Measurements from ENCODE around the gene FOXRED2.
A peak's percentile ranks its signal among the peaks of the same experiment; 100 is the strongest.

The FOXRED2 gene

DNA sequence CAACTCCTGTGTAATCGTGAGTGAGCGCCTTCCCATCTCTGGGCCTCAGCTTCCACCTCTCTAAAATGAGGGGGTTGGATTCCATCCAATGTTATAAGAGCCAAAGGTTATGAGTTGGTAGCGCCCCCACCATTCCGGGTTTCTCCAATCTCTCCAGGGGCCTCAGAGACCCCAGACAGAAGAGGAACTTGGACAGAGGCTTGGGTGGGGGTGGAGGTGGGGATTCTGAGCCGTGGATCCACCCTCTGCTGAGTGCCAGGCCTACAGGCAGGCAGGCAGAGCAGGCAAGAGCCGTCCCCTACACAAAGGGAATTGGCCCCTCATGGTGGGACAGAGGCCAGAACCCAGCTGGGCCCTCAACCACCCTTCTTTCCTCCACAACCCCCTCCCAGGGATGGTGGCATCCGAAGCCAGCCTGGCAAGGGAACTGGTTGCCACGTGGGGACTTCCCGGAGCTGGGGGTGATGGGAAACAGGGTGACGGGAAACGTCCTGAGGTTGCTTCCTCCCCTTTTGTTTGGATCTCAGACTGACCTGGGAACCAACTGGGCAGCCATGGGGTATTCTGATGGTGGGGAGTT is 57.2 kb downstream of the FOXRED2 start:
- no peak for DNase-seq (ENCODE audit: low read depth)
- no peak overlapping the region for H3K4me3 ChIP-seq (ENCODE audit: control insufficient read depth, low read depth, low read length)
- TF ChIP-seq, protein P1, sequence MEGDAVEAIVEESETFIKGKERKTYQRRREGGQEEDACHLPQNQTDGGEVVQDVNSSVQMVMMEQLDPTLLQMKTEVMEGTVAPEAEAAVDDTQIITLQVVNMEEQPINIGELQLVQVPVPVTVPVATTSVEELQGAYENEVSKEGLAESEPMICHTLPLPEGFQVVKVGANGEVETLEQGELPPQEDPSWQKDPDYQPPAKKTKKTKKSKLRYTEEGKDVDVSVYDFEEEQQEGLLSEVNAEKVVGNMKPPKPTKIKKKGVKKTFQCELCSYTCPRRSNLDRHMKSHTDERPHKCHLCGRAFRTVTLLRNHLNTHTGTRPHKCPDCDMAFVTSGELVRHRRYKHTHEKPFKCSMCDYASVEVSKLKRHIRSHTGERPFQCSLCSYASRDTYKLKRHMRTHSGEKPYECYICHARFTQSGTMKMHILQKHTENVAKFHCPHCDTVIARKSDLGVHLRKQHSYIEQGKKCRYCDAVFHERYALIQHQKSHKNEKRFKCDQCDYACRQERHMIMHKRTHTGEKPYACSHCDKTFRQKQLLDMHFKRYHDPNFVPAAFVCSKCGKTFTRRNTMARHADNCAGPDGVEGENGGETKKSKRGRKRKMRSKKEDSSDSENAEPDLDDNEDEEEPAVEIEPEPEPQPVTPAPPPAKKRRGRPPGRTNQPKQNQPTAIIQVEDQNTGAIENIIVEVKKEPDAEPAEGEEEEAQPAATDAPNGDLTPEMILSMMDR (IDR thresholded peaks at IDR 0.05; ENCODE audit: control insufficient read depth, insufficient read depth, low read depth, low read length, missing control alignments): no peak

DNA sequence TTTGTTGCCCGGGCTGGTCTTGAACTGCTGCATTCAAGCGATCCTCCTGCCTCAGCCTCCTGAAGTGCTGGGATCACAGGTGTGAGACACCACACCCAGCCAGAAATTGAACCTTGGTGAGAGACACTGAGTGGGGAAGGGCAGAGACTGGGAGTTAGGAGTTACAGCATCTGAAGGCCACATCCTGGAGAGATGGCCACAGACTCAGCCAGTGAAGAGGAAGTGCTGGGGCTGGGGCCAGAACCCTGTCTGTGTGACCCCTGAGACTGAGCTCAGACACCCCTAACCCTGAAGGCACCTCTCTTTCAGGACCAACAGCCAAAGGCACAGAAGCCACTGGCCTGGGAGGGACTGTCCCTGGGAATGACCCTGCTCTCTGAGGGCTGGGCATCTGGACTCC is 59.2 kb downstream of the FOXRED2 start:
- no peak for DNase-seq (ENCODE audit: low read depth)
- TF ChIP-seq, protein P1 (IDR thresholded peaks at IDR 0.05; ENCODE audit: control insufficient read depth, insufficient read depth, low read depth, low read length, missing control alignments): no peak
- no peak overlapping the region for H3K4me3 ChIP-seq (ENCODE audit: control insufficient read depth, low read depth, low read length)

DNA sequence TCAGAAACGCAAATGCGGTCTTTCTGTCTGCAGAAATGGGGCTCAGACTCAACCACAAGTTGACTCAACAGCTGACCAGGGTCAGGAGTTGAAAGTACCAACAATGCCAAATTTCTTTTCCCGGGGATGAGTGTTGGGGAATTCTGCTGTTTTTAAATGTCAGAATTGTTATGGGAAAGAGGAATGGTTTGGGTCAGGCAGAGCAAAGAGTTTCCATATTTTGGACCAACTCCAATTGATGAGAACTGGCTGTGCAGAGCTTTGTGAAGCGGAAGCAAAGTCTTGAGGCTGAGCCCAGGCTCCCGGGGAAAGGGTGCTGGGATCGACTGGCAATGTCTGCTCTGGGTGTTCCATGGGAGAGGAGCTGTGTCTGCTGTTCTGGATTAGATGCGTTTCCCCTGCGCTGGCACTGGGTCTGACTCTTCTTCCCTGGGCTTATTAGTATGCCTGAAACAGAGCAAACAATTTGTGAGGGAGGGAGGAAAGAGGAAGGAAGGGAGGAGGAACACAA is 61.6 kb downstream of the FOXRED2 start:
- no peak overlapping the region; the same call in 1 of the 2 replicates for H3K4me3 ChIP-seq (ENCODE audit: control insufficient read depth, low read depth, low read length)
- TF ChIP-seq, protein P1 (IDR thresholded peaks at IDR 0.05; ENCODE audit: control insufficient read depth, insufficient read depth, low read depth, low read length, missing control alignments): no peak
- peak; percentile 86 for DNase-seq (ENCODE audit: low read depth)

DNA sequence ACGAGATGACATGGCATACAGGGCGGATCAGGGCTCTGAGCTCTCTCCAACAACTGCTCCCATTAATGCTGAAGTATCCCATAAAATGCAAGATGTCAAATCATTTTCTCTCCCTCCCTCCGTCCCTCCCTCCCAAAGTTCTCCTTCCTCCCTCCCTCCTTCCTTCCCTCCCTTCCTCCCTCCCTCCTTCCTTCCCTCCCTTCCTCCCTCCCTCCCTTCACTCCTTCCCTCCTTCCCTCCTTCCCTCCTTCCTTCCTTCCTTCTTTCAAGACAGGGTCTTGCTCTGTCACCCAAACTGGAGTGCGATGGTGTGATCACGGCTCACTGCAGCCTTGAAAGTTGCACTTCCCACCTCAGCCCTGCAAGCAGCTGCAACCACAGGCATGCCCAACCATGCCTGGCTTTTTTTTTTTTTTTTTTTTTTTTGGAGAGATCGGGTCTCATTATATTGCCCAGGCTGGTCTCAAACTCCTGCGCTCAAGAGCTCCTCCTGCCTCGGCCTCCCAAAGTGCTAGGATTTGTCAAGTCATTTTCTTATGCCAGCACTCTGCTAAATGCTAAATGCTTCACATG is 63.6 kb downstream of the FOXRED2 start:
- TF ChIP-seq, protein P1 (IDR thresholded peaks at IDR 0.05; ENCODE audit: control insufficient read depth, insufficient read depth, low read depth, low read length, missing control alignments): no peak
- H3K4me3 ChIP-seq (ENCODE audit: control insufficient read depth, low read depth, low read length): no peak overlapping the region
- DNase-seq (ENCODE audit: low read depth): no peak

DNA sequence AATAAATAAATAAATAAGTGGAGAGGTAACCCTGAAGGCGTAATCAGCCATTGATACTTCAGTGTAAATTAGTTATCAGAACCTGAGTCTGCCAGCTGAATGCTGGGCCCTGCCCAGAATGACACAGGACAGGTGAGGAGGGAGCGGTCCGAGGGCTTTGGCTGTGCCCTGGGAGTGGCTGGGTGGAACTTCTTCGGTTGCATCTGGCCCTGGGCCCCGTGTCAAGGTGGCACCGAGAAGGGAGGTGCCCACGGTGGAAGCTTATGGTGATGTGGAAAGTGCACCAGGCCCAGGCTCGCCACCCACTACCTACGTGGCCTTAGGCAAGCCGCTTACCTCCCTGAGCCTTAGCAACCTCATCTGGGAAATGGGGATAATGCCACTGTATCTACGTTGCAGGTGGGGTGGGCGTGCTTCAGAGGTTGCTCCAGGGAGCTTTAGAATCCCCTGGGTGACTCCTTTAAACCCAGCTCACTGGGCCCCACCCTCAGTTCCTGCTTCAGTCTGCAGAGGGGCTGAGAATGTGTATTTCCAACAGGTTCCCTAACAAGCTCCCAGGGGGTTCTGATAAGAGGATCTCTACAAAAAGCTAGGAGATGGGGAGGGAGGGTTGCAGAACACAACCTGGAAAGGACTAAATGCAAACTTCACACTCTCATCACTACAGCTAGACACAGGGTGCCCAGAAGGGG is 64.2 kb downstream of the FOXRED2 start:
- TF ChIP-seq, protein P1 (IDR thresholded peaks at IDR 0.05; ENCODE audit: control insufficient read depth, insufficient read depth, low read depth, low read length, missing control alignments): no peak
- no peak overlapping the region for H3K4me3 ChIP-seq (ENCODE audit: control insufficient read depth, low read depth, low read length)

DNA sequence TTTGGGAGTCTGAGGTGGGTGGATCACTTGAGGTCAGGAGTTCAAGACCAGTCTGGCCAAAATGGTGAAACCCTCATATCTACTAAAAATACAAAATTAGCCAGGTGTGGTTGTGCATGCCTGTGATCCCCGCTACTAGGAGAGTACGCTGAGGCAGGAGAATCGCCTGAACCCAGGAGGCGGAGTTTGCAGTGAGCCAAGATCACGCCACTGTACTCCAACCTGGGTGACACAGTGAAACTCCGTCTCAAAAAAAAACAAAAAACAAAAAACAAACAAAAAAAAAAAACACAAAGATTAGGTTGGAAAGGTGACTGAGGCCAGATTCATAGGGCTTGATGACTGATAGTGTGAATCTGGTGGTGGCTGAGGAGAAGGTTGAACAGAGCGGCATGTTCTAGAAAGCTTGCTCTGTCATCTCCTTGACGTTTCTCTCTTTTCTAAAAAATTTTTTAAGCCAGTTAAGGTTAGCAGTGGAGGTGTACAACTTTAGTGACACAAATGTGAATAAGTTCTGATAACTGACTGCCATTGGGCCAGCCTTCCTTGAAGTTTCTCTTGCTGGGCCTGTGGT is 66.3 kb downstream of the FOXRED2 start:
- TF ChIP-seq, protein P1 (IDR thresholded peaks at IDR 0.05; ENCODE audit: control insufficient read depth, insufficient read depth, low read depth, low read length, missing control alignments): no peak
- H3K4me3 ChIP-seq (ENCODE audit: control insufficient read depth, low read depth, low read length): no peak overlapping the region
- DNase-seq (ENCODE audit: low read depth): no peak

More for the DNA sequence above, 64.2 kb downstream of the FOXRED2 start:
- no peak for DNase-seq (ENCODE audit: low read depth)

Data from AG09309 (cell line).